ENCODE data around the gene CD53. TPM values are rescaled to one million over a fixed set of nuclear protein-coding genes. Genes with fewer than 3 reads are reported as not detected.
"Not testable (repeated sequence)": the region's sequence is repeated elsewhere in the genome, so short reads cannot be mapped to it uniquely, and the experiment has no call there.

The CD53 gene
- total RNA-seq, 1 donor = 313 TPM

DNA sequence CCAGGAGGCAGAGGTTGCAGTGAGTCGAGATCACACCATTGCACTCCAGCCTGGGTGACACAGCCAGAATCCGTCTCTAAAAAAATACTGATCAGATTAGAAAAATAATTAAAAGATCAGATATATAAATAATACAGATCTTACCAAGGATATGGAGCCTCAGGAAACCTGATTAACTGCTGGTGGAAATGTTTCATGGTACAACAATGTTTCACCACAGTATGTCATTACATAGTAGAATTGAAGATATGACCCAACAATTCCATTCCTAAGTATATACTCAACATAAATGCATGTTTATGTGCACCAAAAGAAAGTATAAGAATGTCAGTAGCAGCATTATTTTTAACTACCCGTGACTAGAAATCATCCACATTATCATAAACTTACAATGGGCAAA, 41.7 kb downstream of the CD53 start:
- DNase-seq (ENCODE audit: low read depth in 2 of 3, low spot score in 2 of 3) = no peak

DNA sequence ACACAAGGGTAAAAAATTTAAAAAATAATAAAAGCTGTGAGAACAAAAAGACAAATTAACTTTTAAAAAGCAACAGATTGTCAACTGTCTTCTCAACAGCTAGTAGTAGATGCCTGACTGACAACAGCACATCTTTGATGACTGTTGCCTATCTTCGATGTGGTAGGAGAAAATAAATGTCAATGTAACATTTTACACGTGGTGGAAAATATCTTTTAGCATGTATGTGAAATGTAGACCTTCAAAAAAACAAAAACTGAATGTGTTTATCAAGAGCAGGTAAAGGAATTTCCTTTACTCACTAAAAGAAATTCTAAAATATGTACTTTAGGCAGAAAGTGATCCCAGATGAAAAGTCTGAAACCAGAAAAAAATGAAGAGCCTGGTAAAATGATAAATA, 42.9 kb downstream of the CD53 start:
- no peak for DNase-seq (ENCODE audit: low read depth in 2 of 3, low spot score in 2 of 3)

DNA sequence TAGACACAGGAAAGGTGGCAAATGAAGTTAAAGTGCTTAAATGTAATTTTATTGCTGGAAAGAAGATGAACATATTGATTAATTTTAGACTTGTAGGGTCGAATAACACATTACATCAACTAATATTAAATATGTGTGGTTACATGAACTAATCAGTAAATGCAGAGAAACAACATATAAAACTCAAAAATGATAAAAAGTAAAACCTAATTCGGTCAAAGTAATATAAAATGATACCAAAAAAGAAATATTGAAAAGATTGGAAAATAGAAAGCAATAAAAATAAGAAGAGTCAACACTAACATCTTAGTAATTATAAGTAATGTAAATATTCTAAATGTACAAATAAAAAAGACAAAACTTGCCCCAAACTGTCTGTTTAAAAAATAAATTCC, 43.3 kb downstream of the CD53 start:
- DNase-seq (ENCODE audit: low read depth in 2 of 3, low spot score in 2 of 3) = no peak

DNA sequence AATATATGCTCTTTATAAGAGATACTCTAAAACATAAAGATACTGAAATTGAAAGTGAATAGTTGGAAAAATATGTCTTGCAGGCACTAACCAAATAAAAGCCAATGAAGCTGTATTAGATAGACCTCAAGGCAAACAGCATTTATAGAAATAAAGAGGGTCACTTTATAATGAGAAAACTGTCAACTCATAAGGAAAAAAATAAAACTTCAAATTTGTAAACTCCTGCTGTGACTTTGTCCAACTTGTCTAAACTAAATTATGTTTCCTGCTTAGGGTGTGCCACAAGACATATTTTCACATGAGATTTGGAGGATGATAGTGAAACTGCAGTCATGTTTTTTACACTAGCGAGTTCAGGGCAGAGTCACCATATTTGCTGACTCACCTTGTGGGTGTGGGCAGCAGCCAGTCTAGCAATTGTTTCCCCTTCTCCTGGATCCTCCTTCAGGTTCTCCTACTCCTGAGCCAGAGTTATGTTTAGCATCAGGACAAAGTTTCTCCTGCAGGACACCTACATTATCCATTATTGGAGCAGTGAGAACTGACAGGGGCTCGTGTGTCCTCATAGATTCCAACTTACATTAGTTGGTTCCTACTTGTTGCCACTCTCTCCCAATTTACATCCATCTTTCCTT, 43.8 kb downstream of the CD53 start:
- DNase-seq (ENCODE audit: low read depth in 2 of 3, low spot score in 2 of 3) = peak in 2 of 3 donors; percentile 77 to 88

DNA sequence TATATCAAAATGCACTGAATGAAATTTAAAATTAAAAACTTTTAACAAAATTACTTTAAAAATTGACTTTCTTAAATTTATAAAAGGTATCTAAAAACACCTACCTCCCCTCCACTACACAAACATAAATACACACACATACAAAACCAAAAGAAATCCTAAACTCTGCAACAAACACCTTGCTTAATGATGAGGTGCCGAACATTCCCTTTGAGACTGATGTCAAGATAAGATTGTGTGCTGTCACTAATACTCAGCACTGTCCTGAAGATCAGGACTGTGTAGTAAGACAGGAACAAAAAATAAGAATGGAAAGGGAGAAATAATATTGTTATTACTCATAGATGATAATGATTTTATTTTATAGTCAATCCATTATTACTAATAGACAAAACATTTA, 45.1 kb downstream of the CD53 start:
- no peak for DNase-seq (ENCODE audit: low read depth in 2 of 3, low spot score in 2 of 3)

DNA sequence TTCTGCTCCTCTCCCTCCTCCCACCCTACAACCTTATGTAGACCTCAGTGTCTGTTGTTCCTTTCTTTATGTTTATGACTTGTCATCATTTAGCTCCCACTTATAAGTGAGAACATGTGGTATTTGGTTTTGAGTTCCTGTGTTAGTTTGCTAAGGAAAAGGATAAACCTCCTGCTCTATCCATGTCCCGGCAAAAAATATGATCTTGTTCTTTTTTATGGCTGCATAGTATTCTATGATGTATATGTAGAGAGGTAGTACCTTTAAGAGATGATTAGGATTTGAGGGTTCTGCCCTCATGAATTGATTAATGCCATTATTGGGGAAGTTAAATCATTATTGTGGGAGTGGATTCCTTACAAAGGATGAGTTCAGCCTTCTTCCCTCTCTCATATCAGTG, 49.0 kb downstream of the CD53 start:
- DNase-seq (ENCODE audit: low read depth in 2 of 3, low spot score in 2 of 3) = no peak

DNA sequence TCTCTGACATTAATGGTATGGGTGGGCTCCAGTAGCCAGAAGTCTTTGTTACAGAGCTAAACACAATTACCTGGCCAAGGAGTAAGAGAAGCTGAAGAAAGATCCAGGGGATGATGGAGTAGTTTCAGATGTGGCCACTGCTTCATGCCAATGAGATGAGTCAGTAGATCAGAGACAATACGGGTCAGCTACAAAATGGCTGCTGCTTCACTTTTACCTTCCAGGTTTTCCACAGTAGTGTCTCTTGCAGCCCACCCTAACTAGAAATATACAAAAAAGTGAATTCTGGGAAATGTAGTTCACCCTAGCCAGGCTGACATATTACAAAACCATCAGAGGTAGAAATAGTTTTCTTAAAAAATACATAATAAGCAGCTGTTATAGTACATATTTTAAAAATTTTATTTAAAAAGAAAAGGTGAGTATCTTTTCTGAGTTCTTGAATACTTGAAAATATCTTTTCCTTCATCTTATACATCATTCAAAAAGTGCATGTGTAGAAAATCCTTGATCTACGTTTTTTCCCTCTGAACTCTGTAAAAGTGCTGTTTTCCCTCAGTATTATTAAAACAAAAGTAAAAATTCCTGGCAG, 54.6 kb downstream of the CD53 start:
- no peak for DNase-seq (ENCODE audit: low read depth in 2 of 3, low spot score in 2 of 3)

DNA sequence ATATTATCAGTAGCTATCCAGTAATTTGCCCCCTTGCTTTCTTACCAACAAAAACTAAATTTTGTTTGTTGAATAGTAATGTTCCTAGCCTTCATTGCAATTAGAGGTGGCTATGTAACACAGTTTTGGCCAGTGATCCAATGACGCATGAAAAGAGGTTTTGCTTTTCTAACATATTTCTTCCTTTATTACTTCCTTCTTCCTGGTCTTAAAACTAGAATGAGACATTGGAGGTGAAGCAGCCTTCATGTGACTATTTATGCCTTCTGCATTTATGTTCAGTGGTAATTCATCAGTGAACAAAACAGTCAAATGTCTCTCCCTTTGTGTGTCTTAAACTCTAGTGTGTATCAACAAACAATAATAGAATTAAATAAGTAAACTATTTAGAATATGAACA, 55.2 kb downstream of the CD53 start:
- DNase-seq (ENCODE audit: low read depth in 2 of 3, low spot score in 2 of 3) = no peak

DNA sequence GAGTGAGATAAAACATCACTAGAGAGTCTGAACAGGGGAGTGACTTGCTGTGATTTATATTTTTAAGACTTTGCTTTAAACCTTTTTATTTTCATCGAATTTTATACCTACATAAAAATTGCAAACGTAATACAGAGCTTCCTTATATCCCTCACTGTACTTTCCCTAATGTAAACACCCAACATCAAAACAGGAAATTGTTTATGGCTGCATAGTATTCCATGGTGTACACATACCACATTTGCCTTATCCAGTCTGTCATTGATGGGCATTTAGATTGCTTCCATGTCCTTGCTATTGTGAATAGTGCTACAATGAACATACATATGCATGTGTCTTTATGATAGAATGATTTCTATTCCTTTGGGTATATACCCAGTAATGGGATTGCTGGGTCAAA, 56.0 kb downstream of the CD53 start:
- DNase-seq (ENCODE audit: low read depth in 2 of 3, low spot score in 2 of 3) = no peak

DNA sequence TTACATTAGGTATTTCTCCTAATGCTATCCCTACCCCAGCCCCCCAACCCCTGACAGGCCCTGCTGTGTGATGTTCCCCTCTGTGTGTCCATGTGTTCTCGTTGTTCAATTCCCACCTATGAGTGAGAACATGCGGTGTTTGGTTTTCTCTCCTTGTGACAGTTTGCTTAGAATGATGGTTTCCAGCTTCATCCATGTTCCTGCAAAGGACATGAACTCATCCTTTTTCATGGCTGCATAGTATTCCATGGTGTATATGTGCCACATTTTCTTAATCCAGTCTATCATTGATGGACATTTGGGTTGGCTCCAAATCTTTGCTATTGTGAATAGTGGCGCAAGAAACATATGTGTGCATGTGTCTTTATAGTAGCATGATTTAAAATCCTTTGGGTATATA, 58.1 kb downstream of the CD53 start:
- DNase-seq (ENCODE audit: low read depth in 2 of 3, low spot score in 2 of 3) = not testable (repeated sequence)

DNA sequence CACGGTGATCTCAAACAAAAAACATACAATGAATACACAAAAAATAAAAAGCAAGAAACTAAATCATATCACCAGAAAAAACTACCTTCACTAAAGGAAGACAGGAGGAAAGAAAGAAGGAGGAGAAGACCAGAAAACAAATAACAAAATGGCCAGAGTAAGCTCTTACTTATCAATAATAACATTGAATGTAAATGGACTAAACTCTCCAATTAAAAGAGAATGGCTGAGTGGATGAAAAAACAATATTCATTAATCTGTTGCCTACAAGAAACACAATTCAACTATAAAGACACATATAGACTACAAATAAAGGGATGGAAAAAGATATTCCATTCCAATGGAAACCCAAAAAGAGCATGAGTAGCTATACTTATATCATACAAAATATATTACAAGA, 63.6 kb downstream of the CD53 start:
- DNase-seq (ENCODE audit: low read depth in 2 of 3, low spot score in 2 of 3) = no peak

DNA sequence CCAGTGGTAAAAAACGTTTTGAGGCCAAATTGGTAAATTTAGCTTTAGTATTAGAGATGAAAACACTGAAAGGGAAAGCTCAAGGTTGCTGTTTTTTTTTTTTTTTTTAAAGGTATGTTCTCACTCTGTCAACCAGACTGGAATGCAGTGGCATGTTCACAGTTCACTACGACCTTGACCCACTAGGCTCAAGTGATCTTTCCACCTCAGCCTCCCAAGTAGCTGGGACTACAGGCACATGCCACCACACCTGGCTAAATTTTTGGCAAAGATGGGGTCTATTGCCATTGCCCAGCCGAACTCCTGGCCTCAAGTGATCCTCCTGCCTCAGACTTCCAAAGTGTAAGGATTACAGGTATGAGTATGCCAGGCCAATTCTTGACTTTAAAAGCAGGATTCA, 71.9 kb downstream of the CD53 start:
- no peak for DNase-seq (ENCODE audit: low read depth in 2 of 3, low spot score in 2 of 3)

DNA sequence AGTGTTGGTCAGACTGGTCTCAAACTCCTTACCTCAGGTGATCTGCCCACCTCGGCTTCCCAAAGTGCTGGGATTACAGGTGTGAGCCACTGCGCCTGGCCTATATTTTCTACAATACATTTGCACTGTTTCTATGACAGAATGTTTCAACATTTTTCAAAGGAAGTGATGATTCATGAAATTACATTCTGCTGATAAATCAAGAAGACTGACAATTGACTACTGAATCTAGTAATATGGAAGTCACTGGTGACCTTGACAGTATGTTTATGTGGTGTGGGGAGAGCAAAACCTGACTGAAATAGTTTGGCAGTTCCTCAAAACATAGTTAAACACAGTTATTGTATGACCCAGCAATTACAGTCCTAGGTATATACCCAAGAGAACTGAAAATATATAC, 72.7 kb downstream of the CD53 start:
- no peak for DNase-seq (ENCODE audit: low read depth in 2 of 3, low spot score in 2 of 3)

DNA sequence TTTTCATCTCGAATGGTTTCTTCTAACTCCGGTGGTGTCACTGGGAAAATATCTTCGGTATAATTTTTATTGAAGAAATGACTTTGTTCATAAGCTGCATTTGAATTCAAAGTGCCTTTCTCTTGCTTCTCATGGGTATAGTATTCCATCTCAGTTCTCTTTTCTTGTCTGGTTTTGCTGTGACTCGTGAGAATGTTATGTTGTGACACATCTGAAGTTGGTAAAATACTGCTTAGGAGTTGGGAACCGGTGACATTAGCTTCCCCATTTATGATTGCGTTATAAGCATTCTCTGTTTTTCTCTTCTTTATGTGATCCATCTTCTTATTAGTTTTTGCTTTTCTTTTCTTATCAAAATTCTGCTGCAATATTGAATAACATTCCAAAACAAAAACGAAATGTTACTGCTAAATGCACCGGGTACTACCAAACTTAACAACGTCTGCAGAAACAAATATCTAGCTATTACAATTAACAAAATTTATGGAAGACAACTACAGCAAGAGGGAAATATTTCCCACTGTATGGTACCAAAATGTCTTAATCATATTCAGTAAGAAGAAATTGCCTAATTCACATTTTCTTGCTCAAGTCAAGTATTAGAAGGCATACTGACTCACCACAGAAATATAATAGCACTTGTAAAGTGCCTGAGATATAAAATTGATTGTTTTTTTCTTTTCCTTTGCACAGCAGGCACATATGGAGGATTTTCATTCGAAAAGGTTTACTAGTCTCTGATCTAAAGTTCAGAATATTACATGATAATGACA, 75.3 kb downstream of the CD53 start:
- no peak for DNase-seq (ENCODE audit: low read depth in 2 of 3, low spot score in 2 of 3)

Other genes with a start within 250 kb of the CD53 start
- gene KCNA3, start 198.2 kb upstream of the CD53 start, total RNA-seq = 37.2 TPM
- 4.6 TPM for gene LRIF1, start 90.8 kb downstream of the CD53 start, total RNA-seq

All from hematopoietic multipotent progenitor cell (in vitro differentiated cells).